Esophagus muscularis mucosa (tissue), 4 donors: ENCODE measurements around the gene CLIC1. TPM values are rescaled to one million over a fixed set of nuclear protein-coding genes. Genes with fewer than 3 reads are reported as not detected.

Experiments used
- DNase-seq: peaks from one replicate; pipeline ENCODE4 v3.0.0-alpha.2; 2017; ENCODE audit errors: extremely low spot score
- H3K27ac ChIP-seq, 4 donors: fragments of 200-600 bp; sonication (generic); replicated peaks in 1 of 4; 1 replicate in 3 of 4; 2 replicates in 1 of 4; pipeline ENCODE4 v1.5.1; 2016 to 2019; ENCODE audit warnings: mild to moderate bottlenecking in 1 of 4
- H3K27me3 ChIP-seq, 4 donors: fragments of 200-600 bp; sonication (generic); one replicate each; pipeline versions ENCODE4 v1.5.1 to v1.6.0; 2016 to 2019
- H3K36me3 ChIP-seq, 4 donors: fragments of 200-600 bp; sonication (generic); one replicate each; pipeline ENCODE4 v1.5.1; 2016 to 2019
- H3K4me1 ChIP-seq, 4 donors: fragments of 200-600 bp; sonication (generic); one replicate each; pipeline ENCODE4 v1.5.1; 2016 to 2019
- H3K4me3 ChIP-seq, 4 donors: fragments of 200-600 bp; sonication (generic); 1 replicate in 2 of 4; 2 replicates in 2 of 4; pipeline ENCODE4 v1.5.1; 2016 to 2019; ENCODE audit warnings: mild to moderate bottlenecking in 4 of 4, moderate library complexity in 1 of 4
- H3K9me3 ChIP-seq, 4 donors: fragments of 200-600 bp; sonication (generic); 1 replicate in 3 of 4; 2 replicates in 1 of 4; pipeline ENCODE4 v1.5.1; 2016 to 2019
- EP300 ChIP-seq: sonication (generic); formaldehyde crosslinking; IDR thresholded peaks from one replicate; pipeline ENCODE4 v1.6.1; 2017; ENCODE audit warnings: antibody characterized with exemption
- POLR2A ChIP-seq: fragments of 450-650 bp; IDR thresholded peaks from one replicate; pipeline ENCODE4 v1.6.1; 2017; ENCODE audit warnings: antibody characterized with exemption, moderate library complexity, mild to moderate bottlenecking, low read depth
- POLR2AphosphoS5 ChIP-seq, 2 donors: sonication (generic); formaldehyde crosslinking; IDR thresholded peaks; one replicate each; pipeline ENCODE4 v1.6.1; 2017; ENCODE audit warnings: antibody characterized with exemption in 2 of 2
- WGBS: methylation state at CpG from one replicate; pipeline ENCODE4 v1.1.5; 2018; 5-methylcytosine and 5-hydroxymethylcytosine counted together
- intact Hi-C: fragments of 100-400 bp; cut with DNase I; formaldehyde crosslinking; loops from one replicate; pipeline ENCODE4 v1.15.1; 2023
- total RNA-seq, 4 donors: library from RNA; depleted of rRNA; stranded (reverse); fragments of >200 nt; gene quantifications; one replicate each; pipeline versions ENCODE4 v1.1.0 to v1.2.1, GENCODE V29; 2016
- TF ChIP-seq, protein P1 (sequence below), 3 experiments: fragments of 200-600 bp in 2 of 3; fragments of 450-650 bp in 1 of 3; sonication (generic) in 2 of 3; IDR thresholded peaks; one replicate each; pipeline ENCODE4 v1.5.1; 2017 to 2019; ENCODE audit warnings: antibody characterized with exemption in 3 of 3, mild to moderate bottlenecking in 2 of 3, moderate library complexity in 1 of 3

Gene CLIC1
- total RNA-seq, 4 donors from 2014 or later: 208 to 379 (median 290) TPM

DNA sequence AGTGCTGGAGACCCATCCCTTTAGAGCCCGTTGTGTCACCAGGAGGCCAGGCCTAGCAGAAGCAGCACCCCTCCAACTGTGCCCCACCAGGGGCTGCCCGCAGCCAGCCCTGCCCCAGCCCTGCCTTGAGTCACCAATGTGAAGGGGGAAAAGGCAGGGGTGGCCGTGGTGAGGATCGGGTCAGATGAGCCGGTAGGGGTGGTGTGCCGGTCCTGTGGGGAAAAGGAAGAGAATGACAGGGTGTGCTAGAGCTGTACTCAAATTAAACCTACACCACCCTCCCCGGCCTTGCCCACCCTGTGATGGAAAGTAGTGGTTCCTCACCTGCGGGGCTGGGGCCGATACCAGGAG lies 29.2 kb upstream of the CLIC1 start:
- 87% methylated on average over 9 of the region's 9 CpGs for WGBS
- Histone ChIP-seq H3K27me3 (peaks cover 0 to 3% (median 0%) of the 10 kb centered on the region in 4 donors), H3K36me3 (no peaks in the 10 kb centered on the region), H3K27ac (no peak overlapping the region), H3K4me3 (peak overlapping the region in 1 of 4 donors; percentile 34), H3K9me3 (no peaks in the 10 kb centered on the region), H3K4me1 (peaks cover 4 to 32% (median 21%) of the 10 kb centered on the region in 4 donors)
- intact Hi-C loops: loop anchor here (5.0 kb wide), 1 partner anchor 38 kb away; the partner anchor contains the start of gene DDAH2
- DNase-seq: no peak
- no peak for TF ChIP-seq EP300
- TF ChIP-seq, protein P1, sequence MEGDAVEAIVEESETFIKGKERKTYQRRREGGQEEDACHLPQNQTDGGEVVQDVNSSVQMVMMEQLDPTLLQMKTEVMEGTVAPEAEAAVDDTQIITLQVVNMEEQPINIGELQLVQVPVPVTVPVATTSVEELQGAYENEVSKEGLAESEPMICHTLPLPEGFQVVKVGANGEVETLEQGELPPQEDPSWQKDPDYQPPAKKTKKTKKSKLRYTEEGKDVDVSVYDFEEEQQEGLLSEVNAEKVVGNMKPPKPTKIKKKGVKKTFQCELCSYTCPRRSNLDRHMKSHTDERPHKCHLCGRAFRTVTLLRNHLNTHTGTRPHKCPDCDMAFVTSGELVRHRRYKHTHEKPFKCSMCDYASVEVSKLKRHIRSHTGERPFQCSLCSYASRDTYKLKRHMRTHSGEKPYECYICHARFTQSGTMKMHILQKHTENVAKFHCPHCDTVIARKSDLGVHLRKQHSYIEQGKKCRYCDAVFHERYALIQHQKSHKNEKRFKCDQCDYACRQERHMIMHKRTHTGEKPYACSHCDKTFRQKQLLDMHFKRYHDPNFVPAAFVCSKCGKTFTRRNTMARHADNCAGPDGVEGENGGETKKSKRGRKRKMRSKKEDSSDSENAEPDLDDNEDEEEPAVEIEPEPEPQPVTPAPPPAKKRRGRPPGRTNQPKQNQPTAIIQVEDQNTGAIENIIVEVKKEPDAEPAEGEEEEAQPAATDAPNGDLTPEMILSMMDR (IDR thresholded peaks at IDR 0.05): no peak
- TF ChIP-seq POLR2A: no peak
- TF ChIP-seq POLR2AphosphoS5 (IDR thresholded peaks at IDR 0.05): no peak

DNA sequence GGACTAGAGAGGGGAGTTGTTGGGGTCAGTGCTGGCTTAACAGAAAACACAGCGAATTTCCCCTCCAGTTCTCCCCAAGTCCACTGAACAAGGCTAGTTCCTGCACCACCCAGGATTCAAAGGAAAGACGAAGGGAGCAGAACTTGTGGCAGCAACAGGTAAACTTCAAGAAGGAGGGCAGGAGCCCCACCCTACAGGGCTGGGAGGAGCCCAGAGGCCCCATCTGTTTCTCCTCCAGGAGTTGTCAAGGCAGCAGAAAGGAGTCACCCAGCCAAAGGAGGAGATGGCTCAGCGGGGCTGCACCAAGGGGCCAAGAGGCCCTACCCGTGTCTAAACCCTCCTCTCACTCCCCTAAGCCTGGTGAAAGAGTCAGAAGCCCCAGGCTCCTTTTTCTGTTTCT lies 27.9 kb upstream of the CLIC1 start:
- peaks cover 4 to 25% (median 19%) of the 10 kb centered on the region in 4 donors for H3K4me1 ChIP-seq
- peaks cover 0 to 3% (median 0%) of the 10 kb centered on the region in 4 donors for H3K27me3 ChIP-seq
- 67% methylated on average over 3 of the region's 4 CpGs for WGBS
- H3K27ac ChIP-seq: no peak overlapping the region
- no peak for DNase-seq
- H3K4me3 ChIP-seq: no peak overlapping the region
- intact Hi-C loops: no loop called here
- peaks cover 0 to 5% (median 0%) of the 10 kb centered on the region in 4 donors for H3K36me3 ChIP-seq
- H3K9me3 ChIP-seq: no peaks in the 10 kb centered on the region
- no peak for TF ChIP-seq EP300
- TF ChIP-seq POLR2AphosphoS5 (IDR thresholded peaks at IDR 0.05): no peak

DNA sequence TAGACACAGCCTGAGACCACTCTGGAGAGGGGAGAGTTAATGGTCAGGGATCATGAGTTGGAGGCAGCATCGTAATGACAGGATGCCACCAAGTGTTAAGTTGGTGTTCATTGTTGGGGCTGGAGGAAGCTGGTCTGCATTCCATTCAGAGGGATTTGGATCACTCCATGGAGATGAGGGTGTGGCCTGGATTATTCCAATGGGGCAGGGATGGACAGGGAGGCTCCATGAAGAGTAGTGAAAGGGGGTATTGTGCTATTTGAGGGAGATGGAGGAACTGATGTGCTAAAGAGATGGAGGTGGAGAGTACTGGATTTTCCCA lies 27.2 kb upstream of the CLIC1 start:
- TF ChIP-seq POLR2A (no peak), POLR2AphosphoS5 (IDR thresholded peaks at IDR 0.05) (no peak), EP300 (no peak)
- TF ChIP-seq, protein P1 (IDR thresholded peaks at IDR 0.05): no peak
- 22% methylated on average over 1 of the region's 1 CpG for WGBS
- Histone ChIP-seq H3K9me3 (no peaks in the 10 kb centered on the region), H3K4me3 (no peak overlapping the region), H3K27ac (no peak overlapping the region), H3K4me1 (peaks cover 4 to 25% (median 19%) of the 10 kb centered on the region in 4 donors), H3K36me3 (peaks cover 0 to 5% (median 0%) of the 10 kb centered on the region in 4 donors), H3K27me3 (peaks cover 0 to 3% (median 0%) of the 10 kb centered on the region in 4 donors)
- intact Hi-C loops: no loop called here
- DNase-seq: no peak

GRCh38 chr6:31762878-31763618 lies 26.7 kb upstream of the CLIC1 start:
- intact Hi-C loops: no loop called here
- WGBS: 77% methylated on average over 3 of the region's 8 CpGs
- Histone ChIP-seq H3K27ac (no peak overlapping the region), H3K36me3 (peaks cover 0 to 5% (median 0%) of the 10 kb centered on the region in 4 donors), H3K4me3 (no peak overlapping the region), H3K4me1 (peaks cover 4 to 25% (median 19%) of the 10 kb centered on the region in 4 donors), H3K9me3 (no peaks in the 10 kb centered on the region), H3K27me3 (peaks cover 0 to 3% (median 0%) of the 10 kb centered on the region in 4 donors)
- TF ChIP-seq EP300 (no peak), POLR2AphosphoS5 (IDR thresholded peaks at IDR 0.05) (no peak), POLR2A (no peak)
- TF ChIP-seq, protein P1 (IDR thresholded peaks at IDR 0.05): no peak
- DNase-seq: no peak

GRCh38 chr6:31762356-31762755 lies 26.0 kb upstream of the CLIC1 start, which contains the start of gene SAPCD1:
SAPCD1 (plus strand) TSS chr6:31762656; CDS start chr6:31763055, 399 bp downstream.
- WGBS: 74% methylated on average over 4 of the region's 4 CpGs
- DNase-seq: no peak
- Histone ChIP-seq H3K4me3 (no peak within 1 kb of the TSS), H3K4me1 (peaks cover 4 to 25% (median 19%) of the 10 kb centered on the region in 4 donors), H3K27ac (no peak within 1 kb of the TSS), H3K27me3 (peaks cover 0 to 3% (median 0%) of the 10 kb centered on the region in 4 donors), H3K9me3 (no peaks in the 10 kb centered on the region), H3K36me3 (peaks cover 0 to 5% (median 0%) of the 10 kb centered on the region in 4 donors)
- TF ChIP-seq POLR2A (no peak), POLR2AphosphoS5 (IDR thresholded peaks at IDR 0.05) (no peak), EP300 (no peak)
- TF ChIP-seq, protein P1 (IDR thresholded peaks at IDR 0.05): no peak
- intact Hi-C loops: no loop called here
